HL-60 (cell line): ENCODE results near the gene OPHN1.

Experiments used
- DNase-seq, 2 experiments: peaks; one replicate each; pipeline ENCODE4 v3.0.0-alpha.2; 2010 to 2020; ENCODE audit warnings: low read depth in 1 of 2, low spot score in 1 of 2
- H3K27ac ChIP-seq: fragments of 250-450 bp; sonication (Bioruptor Pico); replicated peaks from 2 replicates; pipeline ENCODE4 v1.5.1; 2020; ENCODE audit warnings: mild to moderate bottlenecking, moderate library complexity
- H3K27me3 ChIP-seq: fragments of 250-450 bp; sonication (Bioruptor Pico); 2 replicates; pipeline ENCODE4 v1.5.1; 2021; ENCODE audit warnings: mild to moderate bottlenecking, moderate library complexity; ENCODE audit not compliant: insufficient read depth, poor library complexity, severe bottlenecking
- H3K4me3 ChIP-seq: replicated peaks from 2 replicates; pipeline ENCODE4 v1.5.1; 2011; ENCODE audit warnings: mild to moderate bottlenecking, control low read depth, low read length; ENCODE audit not compliant: insufficient read depth
- GABPA ChIP-seq: IDR thresholded peaks from 2 replicates; pipeline ENCODE4 v1.6.1; 2012; ENCODE audit warnings: low read depth
- POLR2AphosphoS5 ChIP-seq: IDR thresholded peaks from 2 replicates; pipeline ENCODE4 v1.6.1; 2012; ENCODE audit warnings: low read depth
- SPI1 ChIP-seq: IDR thresholded peaks from 2 replicates; pipeline ENCODE4 v1.6.1; 2012; ENCODE audit warnings: low read depth, mild to moderate bottlenecking, borderline replicate concordance
- TF ChIP-seq, protein P1 (sequence below): IDR thresholded peaks from one replicate; pipeline ENCODE4 v1.5.1; 2011; ENCODE audit warnings: low read length, control low read depth, inconsistent platforms; ENCODE audit not compliant: insufficient read depth
- TF ChIP-seq, protein P2 (sequence below): IDR thresholded peaks from 2 replicates; pipeline ENCODE4 v1.6.1; 2012; ENCODE audit warnings: low read depth; ENCODE audit not compliant: insufficient replicate concordance

The OPHN1 gene

DNA sequence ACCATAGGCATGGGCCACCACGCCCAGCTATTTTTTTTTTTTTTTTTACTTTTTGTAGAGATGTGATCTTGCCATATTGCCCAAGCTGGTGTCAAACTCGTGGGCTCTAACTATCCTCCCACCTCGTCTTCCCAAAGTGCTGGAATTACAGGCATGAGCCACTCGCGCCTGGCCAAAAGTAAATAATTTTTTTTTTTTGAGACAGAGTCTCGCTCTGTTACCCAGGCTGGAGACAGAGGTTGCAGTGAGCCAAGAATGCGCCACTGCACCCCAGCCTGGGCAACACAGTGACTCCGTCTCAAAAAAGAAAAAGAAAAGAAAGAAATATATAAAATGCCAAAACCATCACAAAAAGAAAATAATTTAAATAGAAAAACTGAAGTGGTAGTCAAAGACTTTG, 18.4 kb upstream of the OPHN1 start:
- TF ChIP-seq, protein P1, sequence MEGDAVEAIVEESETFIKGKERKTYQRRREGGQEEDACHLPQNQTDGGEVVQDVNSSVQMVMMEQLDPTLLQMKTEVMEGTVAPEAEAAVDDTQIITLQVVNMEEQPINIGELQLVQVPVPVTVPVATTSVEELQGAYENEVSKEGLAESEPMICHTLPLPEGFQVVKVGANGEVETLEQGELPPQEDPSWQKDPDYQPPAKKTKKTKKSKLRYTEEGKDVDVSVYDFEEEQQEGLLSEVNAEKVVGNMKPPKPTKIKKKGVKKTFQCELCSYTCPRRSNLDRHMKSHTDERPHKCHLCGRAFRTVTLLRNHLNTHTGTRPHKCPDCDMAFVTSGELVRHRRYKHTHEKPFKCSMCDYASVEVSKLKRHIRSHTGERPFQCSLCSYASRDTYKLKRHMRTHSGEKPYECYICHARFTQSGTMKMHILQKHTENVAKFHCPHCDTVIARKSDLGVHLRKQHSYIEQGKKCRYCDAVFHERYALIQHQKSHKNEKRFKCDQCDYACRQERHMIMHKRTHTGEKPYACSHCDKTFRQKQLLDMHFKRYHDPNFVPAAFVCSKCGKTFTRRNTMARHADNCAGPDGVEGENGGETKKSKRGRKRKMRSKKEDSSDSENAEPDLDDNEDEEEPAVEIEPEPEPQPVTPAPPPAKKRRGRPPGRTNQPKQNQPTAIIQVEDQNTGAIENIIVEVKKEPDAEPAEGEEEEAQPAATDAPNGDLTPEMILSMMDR = no peak
- no peak for TF ChIP-seq POLR2AphosphoS5
- TF ChIP-seq, protein P2, sequence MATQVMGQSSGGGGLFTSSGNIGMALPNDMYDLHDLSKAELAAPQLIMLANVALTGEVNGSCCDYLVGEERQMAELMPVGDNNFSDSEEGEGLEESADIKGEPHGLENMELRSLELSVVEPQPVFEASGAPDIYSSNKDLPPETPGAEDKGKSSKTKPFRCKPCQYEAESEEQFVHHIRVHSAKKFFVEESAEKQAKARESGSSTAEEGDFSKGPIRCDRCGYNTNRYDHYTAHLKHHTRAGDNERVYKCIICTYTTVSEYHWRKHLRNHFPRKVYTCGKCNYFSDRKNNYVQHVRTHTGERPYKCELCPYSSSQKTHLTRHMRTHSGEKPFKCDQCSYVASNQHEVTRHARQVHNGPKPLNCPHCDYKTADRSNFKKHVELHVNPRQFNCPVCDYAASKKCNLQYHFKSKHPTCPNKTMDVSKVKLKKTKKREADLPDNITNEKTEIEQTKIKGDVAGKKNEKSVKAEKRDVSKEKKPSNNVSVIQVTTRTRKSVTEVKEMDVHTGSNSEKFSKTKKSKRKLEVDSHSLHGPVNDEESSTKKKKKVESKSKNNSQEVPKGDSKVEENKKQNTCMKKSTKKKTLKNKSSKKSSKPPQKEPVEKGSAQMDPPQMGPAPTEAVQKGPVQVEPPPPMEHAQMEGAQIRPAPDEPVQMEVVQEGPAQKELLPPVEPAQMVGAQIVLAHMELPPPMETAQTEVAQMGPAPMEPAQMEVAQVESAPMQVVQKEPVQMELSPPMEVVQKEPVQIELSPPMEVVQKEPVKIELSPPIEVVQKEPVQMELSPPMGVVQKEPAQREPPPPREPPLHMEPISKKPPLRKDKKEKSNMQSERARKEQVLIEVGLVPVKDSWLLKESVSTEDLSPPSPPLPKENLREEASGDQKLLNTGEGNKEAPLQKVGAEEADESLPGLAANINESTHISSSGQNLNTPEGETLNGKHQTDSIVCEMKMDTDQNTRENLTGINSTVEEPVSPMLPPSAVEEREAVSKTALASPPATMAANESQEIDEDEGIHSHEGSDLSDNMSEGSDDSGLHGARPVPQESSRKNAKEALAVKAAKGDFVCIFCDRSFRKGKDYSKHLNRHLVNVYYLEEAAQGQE = no peak
- no peak for TF ChIP-seq SPI1
- no peak for TF ChIP-seq GABPA
- H3K27ac ChIP-seq = no peak overlapping the region
- DNase-seq = no peak
- no peak overlapping the region for H3K4me3 ChIP-seq
- no peaks in the 10 kb centered on the region for H3K27me3 ChIP-seq

DNA sequence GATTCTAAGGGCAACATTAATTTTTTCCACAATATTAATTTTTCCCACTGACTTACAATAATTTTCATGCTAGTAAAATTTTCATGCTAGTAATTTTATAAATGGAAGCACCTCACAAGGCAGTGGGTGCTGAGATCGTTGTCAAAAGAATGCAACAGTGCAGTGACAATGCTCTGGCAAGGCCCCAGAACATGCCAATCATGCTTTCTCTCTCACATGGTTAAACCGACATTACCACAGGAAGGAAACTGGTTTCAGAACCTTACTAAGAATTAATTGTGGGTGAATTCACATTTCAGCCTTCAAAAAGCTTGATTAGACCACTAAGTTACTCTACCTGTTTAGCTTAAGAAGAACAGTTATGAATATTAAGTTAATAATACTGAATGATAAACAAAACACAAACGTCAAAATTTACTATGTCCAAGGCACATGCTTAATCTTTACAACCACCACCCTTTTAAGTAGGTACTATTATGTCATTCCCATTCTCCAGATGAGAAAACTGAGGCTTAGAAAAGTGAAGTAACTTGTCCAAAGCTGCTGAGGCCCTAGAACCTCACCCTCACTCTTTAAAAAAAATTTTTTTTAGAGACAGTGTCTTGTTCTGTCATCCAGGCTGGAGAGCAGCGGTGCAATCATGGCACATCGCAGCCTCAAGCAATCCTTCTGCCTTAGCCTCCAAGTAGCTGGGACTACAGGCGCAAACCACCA, 10.0 kb upstream of the OPHN1 start:
- peak in 1 of 2 experiments; percentile 22 for DNase-seq
- Histone ChIP-seq H3K4me3 (no peak overlapping the region), H3K27me3 (no peaks in the 10 kb centered on the region), H3K27ac (no peak overlapping the region)
- TF ChIP-seq GABPA = no peak
- TF ChIP-seq, protein P2 = no peak
- TF ChIP-seq POLR2AphosphoS5 = no peak
- TF ChIP-seq SPI1 = no peak
- TF ChIP-seq, protein P1 = no peak

DNA sequence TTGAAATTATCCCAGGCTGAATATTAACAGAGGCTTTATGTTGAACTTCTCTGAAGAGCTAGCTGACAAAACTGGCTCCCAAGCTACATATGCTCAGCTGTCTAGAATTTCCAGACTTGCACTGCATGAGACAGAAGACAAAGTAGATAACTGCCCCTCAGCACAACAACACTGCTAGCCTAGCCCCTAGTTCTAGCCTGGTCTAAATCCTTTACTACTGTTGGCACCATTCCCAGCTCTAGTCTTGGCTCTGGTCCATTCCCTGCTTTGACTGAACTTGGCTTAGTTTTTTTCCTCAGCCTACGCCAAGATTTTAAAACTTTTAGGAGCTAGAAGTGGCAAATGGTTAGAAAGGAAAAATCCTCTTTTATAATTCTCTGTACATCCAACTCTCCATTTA, 7.6 kb upstream of the OPHN1 start:
- no peaks in the 10 kb centered on the region for H3K27me3 ChIP-seq
- H3K27ac ChIP-seq = no peak overlapping the region
- H3K4me3 ChIP-seq = no peak overlapping the region
- no peak for TF ChIP-seq GABPA
- TF ChIP-seq POLR2AphosphoS5 = no peak
- TF ChIP-seq SPI1 = no peak
- TF ChIP-seq, protein P1 = no peak
- TF ChIP-seq, protein P2 = no peak
- no peak for DNase-seq
